ENCODE data around the gene MMP25. TPM values are rescaled to one million over a fixed set of nuclear protein-coding genes. Genes with fewer than 3 reads are reported as not detected.

Gene MMP25
- total and polyA plus RNA-seq, 2 donors (not counting 1 experiment from before 2014, with no cell fraction given), result 0.12 to 0.22 TPM

- no peaks in the 10 kb centered on the region for H3K9me3 Mint-ChIP-seq (ENCODE audit: insufficient read depth)
- peaks cover 43% of the 10 kb centered on the region for H3K4me1 Mint-ChIP-seq
- intact Hi-C loops (cut with micrococcal nuclease), result loop anchor here (10.0 kb wide), 2 partner anchors 258 to 1722 kb away; partner anchors contain the start of genes UBE2I and ZNF263
- H3K27ac ChIP-seq (ENCODE audit: low read length in 2 of 2), result no peak overlapping the region
- TF ChIP-seq EZH2 (IDR thresholded peaks at IDR 0.05; ENCODE audit: borderline replicate concordance, insufficient read depth, low read depth, low read length, poor library complexity, severe bottlenecking) (no peak), CTCF (IDR thresholded peaks at IDR 0.05) (no peak)
- WGBS (ENCODE audit: insufficient coverage), result 97% methylated on average over 22 of the region's 24 CpGs
- no peak overlapping the region for H3K4me2 ChIP-seq (replicated peaks; ENCODE audit: low read depth, low read length, poor library complexity, severe bottlenecking)
- ChIA-PET POLR2A (interaction anchor here (0.7 kb wide), 1 partner anchor 430 kb away, joined by 3 read pairs; no protein-coding TSS in a partner anchor), CTCF (interaction anchor here (0.6 to 8.9 kb wide), 10 partner anchors 7 to 1110 kb away, joined by 3 to 213 read pairs (median 7); partner anchors contain the start of gene TNFRSF12A)
- peaks cover 15% of the 10 kb centered on the region for H3K79me2 ChIP-seq (ENCODE audit: control insufficient read depth, insufficient read depth, low read length)
- H4K20me1 ChIP-seq (ENCODE audit: control insufficient read depth, insufficient read depth, low read length, poor library complexity, severe bottlenecking), result peaks cover 47% of the 10 kb centered on the region
- H3K27ac Mint-ChIP-seq, result no peak overlapping the region
- no peak overlapping the region for H3K4me3 ChIP-seq (ENCODE audit: control extremely low read depth in 1 of 5, extremely low read depth in 1 of 5, insufficient read depth in 1 of 5, low read depth in 2 of 5, low read length in 4 of 5)
- H3K9ac ChIP-seq (ENCODE audit: low read length), result no peak overlapping the region
- no peak for DNase-seq
- no peak for ATAC-seq (ENCODE audit: low read depth)
- no peak overlapping the region for H2AFZ ChIP-seq (ENCODE audit: insufficient read depth, low read depth, low read length, poor library complexity, severe bottlenecking)
- peaks cover 0 to 34% (median 19%) of the 10 kb centered on the region in 4 experiments for H3K27me3 ChIP-seq (replicated peaks in 1 of 4; ENCODE audit: control extremely low read depth in 1 of 4, control insufficient read depth in 3 of 4, insufficient read depth in 4 of 4, low read length in 3 of 4)
- peaks cover 16% of the 10 kb centered on the region for H3K27me3 Mint-ChIP-seq
- peaks cover 45 to 49% of the 10 kb centered on the region in 2 donors for H3K4me1 ChIP-seq (ENCODE audit: control insufficient read depth in 2 of 2, insufficient read depth in 2 of 2, low read length in 2 of 2)
- H3K4me3 Mint-ChIP-seq, result no peak overlapping the region
- H3K9me3 ChIP-seq (ENCODE audit: control extremely low read depth in 1 of 3, control insufficient read depth in 2 of 3, insufficient read depth in 1 of 3, low read length in 2 of 3), result peaks cover 0 to 17% (median 0%) of the 10 kb centered on the region in 3 donors
- peaks cover 0 to 18% of the 10 kb centered on the region in 2 experiments for H3K36me3 ChIP-seq (replicated peaks in 1 of 2; ENCODE audit: control extremely low read depth in 1 of 2, control insufficient read depth in 1 of 2, extremely low read depth in 1 of 2, insufficient read depth in 2 of 2, low read length in 1 of 2)
Measured at GRCh38 chr16:3026609-3027488, 19.5 kb upstream of the MMP25 start.
